Stimulated activated CD4-positive, alpha-beta T cell treated with anti-CD3 and anti-CD28 coated beads, Interleukin-1b, Interleukin-23, amount 100 ng/mL, for 4 hours (primary cell): ENCODE measurements around the gene RGS8.

Experiments
- DNase-seq, 2 donors: peaks; one replicate each; pipeline ENCODE4 v3.0.0-alpha.2; 2020; ENCODE audit warnings: low read depth in 2 of 2

Gene RGS8

GRCh38 chr1:182671750-182672486 lies 12.5 kb downstream of the RGS8 start:
- no peak for DNase-seq

- no peak for DNase-seq
These were observed 14.2 kb downstream of the RGS8 start for GRCh38 chr1:182670032-182670749.

GRCh38 chr1:182669266-182669665 lies 15.1 kb downstream of the RGS8 start:
- DNase-seq, result no peak

GRCh38 chr1:182668521-182669054 lies 15.8 kb downstream of the RGS8 start:
- DNase-seq, result no peak

GRCh38 chr1:182667848-182668505 lies 16.4 kb downstream of the RGS8 start:
- no peak for DNase-seq

GRCh38 chr1:182666706-182667105 lies 17.7 kb downstream of the RGS8 start:
- DNase-seq, result no peak

- no peak for DNase-seq
These were observed 20.1 kb downstream of the RGS8 start for GRCh38 chr1:182664296-182664695.

- DNase-seq, result no peak
These were observed 21.4 kb downstream of the RGS8 start for GRCh38 chr1:182662956-182663355.

- DNase-seq, result no peak
These were observed 22.1 kb downstream of the RGS8 start for GRCh38 chr1:182662121-182662890.

GRCh38 chr1:182658055-182658454 lies 26.3 kb downstream of the RGS8 start:
- DNase-seq, result no peak

GRCh38 chr1:182656842-182657397 lies 27.5 kb downstream of the RGS8 start:
- DNase-seq, result no peak

GRCh38 chr1:182653986-182654385 lies 30.4 kb downstream of the RGS8 start:
- no peak for DNase-seq

GRCh38 chr1:182652933-182653332 lies 31.5 kb downstream of the RGS8 start:
- no peak for DNase-seq

GRCh38 chr1:182651339-182651724 lies 33.1 kb downstream of the RGS8 start:
- no peak for DNase-seq

GRCh38 chr1:182650678-182651338 lies 33.6 kb downstream of the RGS8 start:
- DNase-seq, result no peak

GRCh38 chr1:182649041-182649440 lies 35.3 kb downstream of the RGS8 start:
- DNase-seq, result no peak

GRCh38 chr1:182646739-182647138 lies 37.6 kb downstream of the RGS8 start:
- DNase-seq, result no peak

- no peak for DNase-seq
These were observed 39.5 kb downstream of the RGS8 start for GRCh38 chr1:182644886-182645285.

GRCh38 chr1:182643699-182644098 lies 40.7 kb downstream of the RGS8 start:
- DNase-seq, result no peak

GRCh38 chr1:182642461-182642860 lies 41.9 kb downstream of the RGS8 start:
- no peak for DNase-seq

- no peak for DNase-seq
These were observed 42.8 kb downstream of the RGS8 start for GRCh38 chr1:182641561-182641960.
